Panc1 (cell line): Measurements from ENCODE around the gene TAS2R19. TPM values are rescaled to one million over a fixed set of nuclear protein-coding genes. Genes with fewer than 3 reads are reported as not detected.

Source experiments
- ATAC-seq: fragments of 200-7000 bp; cut with Tn5 transposase; 2 replicates; pipeline ENCODE4 v1.9.1; 2020; ENCODE audit warnings: mild to moderate bottlenecking, moderate library complexity
- BruUV-seq: library from RNA; stranded (reverse); fragments of 400-500 nt; replicated peaks from 2 replicates; lab custom pipeline; 2021; lab: Mats Ljungman, UMichigan
- CTCF ChIA-PET: fragments of 300-600 bp; sonication (Branson Sonifier 250); formaldehyde crosslinking; loops from one replicate; lab custom pipeline; 2022; ENCODE audit warnings: antibody characterized with exemption; lab: Charles Lee
- POLR2A ChIA-PET: fragments of 300-600 bp; sonication (Branson Sonifier 250); formaldehyde crosslinking; loops from one replicate; lab custom pipeline; 2022; ENCODE audit warnings: antibody characterized with exemption; lab: Charles Lee
- DNase-seq: peaks from one replicate; pipeline ENCODE4 v3.0.0-alpha.2; 2010; ENCODE audit warnings: low read depth, low spot score
- H3K27ac ChIP-seq: 2 replicates; pipeline ENCODE4 v1.5.1; 2011; ENCODE audit warnings: mild to moderate bottlenecking, low read length, inconsistent platforms
- H3K27me3 ChIP-seq: fragments of 200-500 bp; sonication (Bioruptor generic); 2 replicates; pipeline ENCODE4 v1.6.0; 2014; ENCODE audit warnings: low read length, inconsistent platforms; ENCODE audit not compliant: control insufficient read depth, insufficient read depth
- H3K36me3 ChIP-seq: fragments of 200-500 bp; sonication (Bioruptor generic); 2 replicates; pipeline ENCODE4 v1.5.1; 2014; ENCODE audit warnings: inconsistent platforms, mild to moderate bottlenecking, low read length, moderate library complexity; ENCODE audit not compliant: control insufficient read depth, insufficient read depth
- H3K4me1 ChIP-seq: 2 replicates; pipeline ENCODE4 v1.5.1; 2011; ENCODE audit warnings: inconsistent platforms, mild to moderate bottlenecking, low read length, moderate library complexity; ENCODE audit not compliant: control insufficient read depth, insufficient read depth
- H3K4me3 ChIP-seq, 2 experiments: 2 replicates each; pipeline ENCODE4 v1.5.1; 2011 to 2012; ENCODE audit warnings: low read depth in 2 of 2, low read length in 2 of 2, mild to moderate bottlenecking in 2 of 2, inconsistent platforms in 1 of 2, moderate library complexity in 1 of 2
- H3K9me3 ChIP-seq: fragments of 200-500 bp; sonication (Bioruptor generic); 2 replicates; pipeline ENCODE4 v1.5.1; 2014; ENCODE audit warnings: low read depth, mild to moderate bottlenecking, inconsistent platforms, low read length, moderate library complexity; ENCODE audit not compliant: control insufficient read depth, insufficient read depth
- CTCF ChIP-seq: fragments of 450-650 bp; IDR thresholded peaks from 2 replicates; pipeline ENCODE4 v1.5.1; 2017; ENCODE audit warnings: mild to moderate bottlenecking
- POLR2AphosphoS5 ChIP-seq: IDR thresholded peaks from 2 replicates; pipeline ENCODE4 v1.6.1; 2012; ENCODE audit warnings: mild to moderate bottlenecking, low read depth, low read length, moderate library complexity
- REST ChIP-seq, 2 experiments: IDR thresholded peaks; 2 replicates each; pipeline ENCODE4 v1.6.1; 2011 to 2012; ENCODE audit warnings: low read depth in 2 of 2, control low read depth in 1 of 2, low read length in 1 of 2, mild to moderate bottlenecking in 1 of 2, moderate library complexity in 1 of 2; ENCODE audit not compliant: insufficient read depth in 1 of 2
- SIN3A ChIP-seq: IDR thresholded peaks from 2 replicates; pipeline ENCODE4 v1.6.1; 2012; ENCODE audit warnings: low read depth, mild to moderate bottlenecking, low read length, moderate library complexity, borderline replicate concordance; ENCODE audit not compliant: insufficient read depth
- TCF7L2 ChIP-seq: IDR thresholded peaks from 2 replicates; pipeline ENCODE4 v1.6.1; 2011; ENCODE audit warnings: mild to moderate bottlenecking, low read depth, low read length, inconsistent platforms
- in situ Hi-C: cut with HindIII; loops from 2 replicates; pipeline ENCODE4 v1.10.0; 2016; ENCODE audit warnings: low sequenced_read_pairs, low pct_unique_long_range_greater_than_20kb
- intact Hi-C: fragments of 100-400 bp; cut with micrococcal nuclease; formaldehyde crosslinking; loops from one replicate; pipeline ENCODE4 v1.10.0; 2022; ENCODE audit not compliant: unreplicated experiment
- total RNA-seq: library from RNA; stranded (reverse); gene quantifications from one replicate; pipeline ENCODE4 v1.2.1, GENCODE V29; 2021; ENCODE audit not compliant: unreplicated experiment

TAS2R19 gene
- total RNA-seq, 1 experiment from 2014 or later = 1.1 TPM

GRCh38 chr12:11015775-11016430 lies 6.5 kb downstream of the TAS2R19 start:
- Histone ChIP-seq H3K27ac (no peak overlapping the region), H3K4me3 (no peak overlapping the region), H3K9me3 (no peaks in the 10 kb centered on the region), H3K27me3 (no peaks in the 10 kb centered on the region), H3K4me1 (no peaks in the 10 kb centered on the region), H3K36me3 (no peaks in the 10 kb centered on the region)
- ChIA-PET POLR2A (no interaction called here), CTCF (no interaction called here)
- TF ChIP-seq POLR2AphosphoS5 = no peak
- no peak for TF ChIP-seq TCF7L2
- TF ChIP-seq SIN3A = no peak
- TF ChIP-seq REST (IDR thresholded peaks at IDR 0.05; ENCODE audit: insufficient read depth in 1 of 2, low read depth in 2 of 2, low read length in 1 of 2) = no peak
- no peak for TF ChIP-seq CTCF
- no TSS peak for BruUV-seq
- ATAC-seq = no peak
- intact Hi-C loops (no loop called here), in situ Hi-C loops (no loop called here)
- DNase-seq = no peak

- TF ChIP-seq REST (IDR thresholded peaks at IDR 0.05; ENCODE audit: insufficient read depth in 1 of 2, low read depth in 2 of 2, low read length in 1 of 2) = no peak
- TF ChIP-seq TCF7L2 = no peak
- TF ChIP-seq POLR2AphosphoS5 = no peak
- TF ChIP-seq CTCF = no peak
- no peak for TF ChIP-seq SIN3A
- H3K36me3 ChIP-seq = no peaks in the 10 kb centered on the region
- H3K27ac ChIP-seq = no peak overlapping the region
- H3K4me3 ChIP-seq = no peak overlapping the region
- no peaks in the 10 kb centered on the region for H3K9me3 ChIP-seq
- H3K27me3 ChIP-seq = no peaks in the 10 kb centered on the region
- ATAC-seq (no peak), DNase-seq (no peak)
- BruUV-seq = no TSS peak
- ChIA-PET POLR2A (no interaction called here), CTCF (no interaction called here)
- no peaks in the 10 kb centered on the region for H3K4me1 ChIP-seq
- intact Hi-C loops (no loop called here), in situ Hi-C loops (no loop called here)
These were observed 8.2 kb downstream of the TAS2R19 start for GRCh38 chr12:11014234-11014633.
